Endothelial cell (in vitro differentiated cells): ENCODE data around the gene OSBPL6. TPM values are rescaled to one million over a fixed set of nuclear protein-coding genes. Genes with fewer than 3 reads are reported as not detected.

Experiments used
- DNase-seq: peaks from one replicate; pipeline ENCODE4 v3.0.0; 2021; ENCODE audit warnings: low spot score
- H3K27ac Mint-ChIP-seq: one replicate; pipeline ENCODE4 v1.8.0; 2021; ENCODE audit warnings: mixed read lengths, inconsistent platforms; ENCODE audit not compliant: unreplicated experiment
- H3K27me3 Mint-ChIP-seq: one replicate; pipeline ENCODE4 v1.8.0; 2021; ENCODE audit warnings: mild to moderate bottlenecking, moderate library complexity, mixed read lengths, inconsistent platforms; ENCODE audit not compliant: unreplicated experiment
- H3K36me3 Mint-ChIP-seq: one replicate; pipeline ENCODE4 v1.8.0; 2021; ENCODE audit warnings: mild to moderate bottlenecking, low read depth, mixed read lengths, inconsistent platforms; ENCODE audit not compliant: unreplicated experiment
- H3K4me1 Mint-ChIP-seq: one replicate; pipeline ENCODE4 v1.8.0; 2021; ENCODE audit warnings: mild to moderate bottlenecking, mixed read lengths, inconsistent platforms; ENCODE audit not compliant: unreplicated experiment
- H3K4me3 Mint-ChIP-seq: one replicate; pipeline ENCODE4 v1.8.0; 2021; ENCODE audit warnings: mild to moderate bottlenecking, mixed read lengths, inconsistent platforms; ENCODE audit not compliant: unreplicated experiment
- H3K9me3 Mint-ChIP-seq: one replicate; pipeline ENCODE4 v1.8.0; 2021; ENCODE audit warnings: mixed read lengths, inconsistent platforms; ENCODE audit not compliant: unreplicated experiment
- CTCF ChIP-seq: fragments of 200-600 bp; sonication (generic); IDR thresholded peaks from one replicate; pipeline ENCODE4 v1.5.0; 2021; ENCODE audit warnings: antibody characterized with exemption; ENCODE audit not compliant: unreplicated experiment
- total RNA-seq: library from RNA; stranded (reverse); fragmentation: NEBNext Ultra II Directional; extraction: Animal tissue kit (Norgen Biotek cat#: 25700); gene quantifications from one replicate; pipeline ENCODE4 v1.2.1, GENCODE V29; 2021; ENCODE audit not compliant: unreplicated experiment

The OSBPL6 gene
- total RNA-seq, 1 donor from 2014 or later: 3.0 TPM

- H3K4me3 Mint-ChIP-seq: no peak overlapping the region
- no peak overlapping the region for H3K27ac Mint-ChIP-seq
- peaks cover 32% of the 10 kb centered on the region for H3K4me1 Mint-ChIP-seq
- DNase-seq: no peak
- TF ChIP-seq CTCF: no peak
- H3K36me3 Mint-ChIP-seq: no peaks in the 10 kb centered on the region
- no peaks in the 10 kb centered on the region for H3K9me3 Mint-ChIP-seq
- H3K27me3 Mint-ChIP-seq: no peaks in the 10 kb centered on the region
Observed at GRCh38 chr2:178309541-178309940, 115.2 kb downstream of the OSBPL6 start.

GRCh38 chr2:178315078-178315477, 120.8 kb downstream of the OSBPL6 start:
- Mint-ChIP-seq H3K27ac (no peak overlapping the region), H3K4me3 (no peak overlapping the region), H3K9me3 (no peaks in the 10 kb centered on the region), H3K36me3 (no peaks in the 10 kb centered on the region), H3K4me1 (peaks cover 11% of the 10 kb centered on the region), H3K27me3 (no peaks in the 10 kb centered on the region)
- no peak for TF ChIP-seq CTCF
- DNase-seq: no peak

DNA sequence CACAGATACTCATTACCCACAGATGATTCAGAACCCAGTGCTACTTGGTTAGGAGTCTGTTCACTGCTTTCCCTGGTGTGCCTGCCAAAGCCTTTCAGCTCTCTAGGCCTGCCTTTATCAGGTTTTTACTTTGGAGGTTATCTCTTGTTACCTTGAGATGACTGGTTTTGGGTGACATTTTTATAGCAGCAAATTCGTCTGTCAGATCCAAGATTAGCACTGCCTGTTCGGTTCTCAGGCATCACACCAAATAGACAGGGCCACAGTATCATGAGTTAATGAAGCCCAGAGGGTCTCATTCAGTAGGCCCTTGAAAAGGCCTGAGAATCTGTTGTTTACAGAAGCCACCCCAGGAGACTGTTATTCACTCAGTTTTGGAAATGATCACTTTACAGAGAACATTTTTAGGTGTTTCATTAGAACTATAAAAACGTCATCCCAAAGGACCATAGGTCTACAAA, 121.2 kb downstream of the OSBPL6 start:
- Mint-ChIP-seq H3K4me1 (peaks cover 11% of the 10 kb centered on the region), H3K27me3 (no peaks in the 10 kb centered on the region), H3K27ac (no peak overlapping the region), H3K4me3 (no peak overlapping the region), H3K36me3 (no peaks in the 10 kb centered on the region), H3K9me3 (no peaks in the 10 kb centered on the region)
- no peak for TF ChIP-seq CTCF
- DNase-seq: no peak

GRCh38 chr2:178317811-178318210, 123.5 kb downstream of the OSBPL6 start:
- Mint-ChIP-seq H3K4me1 (peaks cover 8% of the 10 kb centered on the region), H3K4me3 (no peak overlapping the region), H3K36me3 (no peaks in the 10 kb centered on the region), H3K27me3 (no peaks in the 10 kb centered on the region), H3K27ac (no peak overlapping the region), H3K9me3 (no peaks in the 10 kb centered on the region)
- DNase-seq: no peak
- TF ChIP-seq CTCF: no peak

DNA sequence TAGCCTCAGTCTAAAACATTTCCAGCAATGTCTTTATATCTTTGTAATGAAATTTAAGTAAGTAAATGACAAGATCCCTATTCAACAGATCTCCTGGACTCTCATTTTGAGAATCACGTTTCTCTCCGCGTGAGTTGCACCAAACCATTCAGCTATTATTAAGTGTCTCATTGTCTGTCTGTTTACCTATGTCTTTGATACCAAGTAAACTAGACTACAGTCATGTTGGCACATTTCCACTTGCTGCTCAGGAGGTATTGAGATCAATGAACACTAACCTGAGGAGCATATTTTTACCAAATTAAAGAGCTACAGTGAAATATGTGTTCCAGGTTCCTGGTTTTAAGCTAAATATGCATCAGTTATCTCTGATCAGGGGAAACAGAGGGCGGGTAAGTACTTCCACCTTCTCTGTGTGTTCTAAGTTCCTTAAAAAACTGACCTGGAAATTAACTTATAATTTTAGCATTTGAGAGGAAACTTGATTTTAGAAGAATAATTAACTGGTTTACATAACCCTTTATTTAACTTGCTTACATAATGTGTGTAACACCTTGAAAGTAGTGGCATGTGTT, 125.8 kb downstream of the OSBPL6 start:
- Mint-ChIP-seq H3K4me3 (no peak overlapping the region), H3K4me1 (peaks cover 8% of the 10 kb centered on the region), H3K36me3 (no peaks in the 10 kb centered on the region), H3K9me3 (no peaks in the 10 kb centered on the region), H3K27me3 (no peaks in the 10 kb centered on the region), H3K27ac (no peak overlapping the region)
- DNase-seq: no peak
- TF ChIP-seq CTCF: no peak
